GM12878 (cell line): Measurements from ENCODE around the gene SLC1A5. TPM values are rescaled to one million over a fixed set of nuclear protein-coding genes. Genes with fewer than 3 reads are reported as not detected.

ENCODE experiments used
- ATAC-seq: fragments of 200-7000 bp; cut with Tn5 transposase; 3 replicates; pipeline ENCODE4 v1.9.1; 2020; ENCODE audit warnings: mild to moderate bottlenecking, moderate library complexity
- BruUV-seq: library from RNA; stranded (reverse); fragments of 400-500 nt; replicated peaks from 2 replicates; lab custom pipeline; 2021; lab: Mats Ljungman, UMichigan
- CTCF ChIA-PET: fragments of 300-600 bp; sonication (Branson Sonifier 250); formaldehyde crosslinking; extraction: SDS; loops from one replicate; lab custom pipeline; 2021; ENCODE audit warnings: inconsistent platforms; lab: Yijun Ruan, JAX
- POLR2A ChIA-PET: fragments of 350-600 bp; formaldehyde crosslinking; extraction: SDS; loops from one replicate; lab custom pipeline; 2021; ENCODE audit warnings: inconsistent platforms; lab: Charles Lee
- RAD21 ChIA-PET: fragments of 300-600 bp; sonication (Branson Sonifier 250); formaldehyde crosslinking; loops from one replicate; lab custom pipeline; 2023; ENCODE audit warnings: antibody characterized with exemption; ENCODE audit not compliant: unreplicated experiment; lab: Charles Lee
- SMC1A ChIA-PET: fragments of 300-600 bp; sonication (Branson Sonifier 250); formaldehyde crosslinking; loops from one replicate; lab custom pipeline; 2023; ENCODE audit not compliant: unreplicated experiment, uncharacterized antibody; lab: Charles Lee
- DNase-seq: peaks from one replicate; pipeline ENCODE4 v3.0.0-alpha.2; 2011; ENCODE audit warnings: low read depth, low spot score
- FAIRE-seq: peaks from 3 replicates; lab custom pipeline; 2011; peaks lifted over from hg19 to GRCh38; lab: Jason Lieb, UNC
- H2AFZ ChIP-seq: 2 replicates; pipeline ENCODE4 v1.6.0; 2011; ENCODE audit warnings: low read depth, low read length, control low read depth; ENCODE audit not compliant: control insufficient read depth
- H3K27ac ChIP-seq: 2 replicates; pipeline ENCODE4 v1.5.1; 2011; ENCODE audit warnings: control low read depth; ENCODE audit not compliant: control insufficient read depth, insufficient read depth
- H3K27me3 ChIP-seq, 2 experiments: replicated peaks in 1 of 2; 2 replicates each; pipeline versions ENCODE4 v1.6.0 to v1.6.1; 2011; ENCODE audit warnings: low read length in 1 of 2; ENCODE audit not compliant: control insufficient read depth in 2 of 2, insufficient read depth in 2 of 2
- H3K36me3 ChIP-seq, 2 experiments: 2 replicates each; pipeline ENCODE4 v1.5.1; 2011; ENCODE audit warnings: low read length in 1 of 2; ENCODE audit not compliant: control insufficient read depth in 2 of 2, insufficient read depth in 2 of 2
- H3K4me1 ChIP-seq: 2 replicates; pipeline ENCODE4 v1.6.1; 2011; ENCODE audit warnings: mild to moderate bottlenecking, low read length, moderate library complexity, mixed read lengths; ENCODE audit not compliant: control insufficient read depth, insufficient read depth
- H3K4me2 ChIP-seq: 2 replicates; pipeline ENCODE4 v1.6.0; 2011; ENCODE audit warnings: control low read depth; ENCODE audit not compliant: control insufficient read depth, insufficient read depth
- H3K4me3 ChIP-seq: fragments of 200-600 bp; sonication (generic); 2 replicates; pipeline ENCODE4 v1.5.1; 2016
- H3K79me2 ChIP-seq: 2 replicates; pipeline ENCODE4 v1.6.0; 2011; ENCODE audit warnings: low read length; ENCODE audit not compliant: control insufficient read depth, insufficient read depth
- H3K9ac ChIP-seq: 2 replicates; pipeline ENCODE4 v1.8.0; 2011; ENCODE audit warnings: low read length, control low read depth, mixed read lengths; ENCODE audit not compliant: control insufficient read depth, insufficient read depth
- H3K9me3 ChIP-seq: replicated peaks from 3 replicates; pipeline ENCODE4 v1.5.1; 2011; ENCODE audit warnings: mild to moderate bottlenecking, low read length; ENCODE audit not compliant: control insufficient read depth, insufficient read depth
- H4K20me1 ChIP-seq: 2 replicates; pipeline ENCODE4 v1.6.0; 2011; ENCODE audit not compliant: control insufficient read depth, insufficient read depth
- EZH2 ChIP-seq: IDR thresholded peaks from 2 replicates; pipeline ENCODE4 v1.6.1; 2012; ENCODE audit warnings: low read depth, mild to moderate bottlenecking, control low read depth, inconsistent platforms, low read length, borderline replicate concordance; ENCODE audit not compliant: control insufficient read depth
- JUND ChIP-seq: IDR thresholded peaks from 2 replicates; pipeline ENCODE4 v1.6.1; 2012; ENCODE audit warnings: low read depth, mild to moderate bottlenecking, low read length, improper control_type of control experiment, moderate library complexity
- MTA2 ChIP-seq: fragments of 450-650 bp; IDR thresholded peaks from 2 replicates; pipeline ENCODE4 v1.6.1; 2016; ENCODE audit warnings: low read depth, mild to moderate bottlenecking, moderate library complexity
- NRF1 ChIP-seq: conservative IDR thresholded peaks from 2 replicates; pipeline ENCODE4 v1.6.1; 2011; ENCODE audit warnings: mild to moderate bottlenecking, low read depth, low read length, improper control_type of control experiment
- PAX8 ChIP-seq: fragments of 450-650 bp; IDR thresholded peaks from 2 replicates; pipeline ENCODE4 v1.6.1; 2017; ENCODE audit warnings: mild to moderate bottlenecking, moderate library complexity
- POLR2AphosphoS2 ChIP-seq: IDR thresholded peaks from 2 replicates; pipeline ENCODE4 v1.6.1; 2011; ENCODE audit warnings: low read depth, mild to moderate bottlenecking, low read length, improper control_type of control experiment, moderate library complexity
- TCF12 ChIP-seq: IDR thresholded peaks from 2 replicates; pipeline ENCODE4 v1.6.1; 2011; ENCODE audit warnings: low read depth, mild to moderate bottlenecking, low read length
- WGBS: methylation state at CpG from one replicate; pipeline ENCODE4 v1.1.6; 2016; ENCODE audit warnings: low lambda C conversion rate; ENCODE audit not compliant: insufficient replicate concordance, insufficient coverage; ENCODE audit errors: missing lambda C conversion rate; 5-methylcytosine and 5-hydroxymethylcytosine counted together
- in situ Hi-C: fragments of 300-500 bp; cut with MboI; formaldehyde crosslinking; loops from 9 replicates; pipeline ENCODE4 v1.14.3; 2018; ENCODE audit warnings: mixed read lengths
- intact Hi-C: fragments of 100-400 bp; cut with micrococcal nuclease; formaldehyde crosslinking; loops from one replicate; pipeline ENCODE4 v1.14.2; 2022; ENCODE audit not compliant: unreplicated experiment
- polyA plus RNA-seq, 11 experiments: library from polyadenylated mRNA; depleted of rRNA in 4 of 11; unstranded in 6 of 11; stranded (reverse) in 5 of 11; fragments of >200 nt; fragmentation: Nextera tagmentation in 4 of 11; fragmentation: Illumina TruSeq in 1 of 11; extraction: Ambion mirVana in 4 of 11; extraction: Trizol in 1 of 11; gene quantifications; 1 replicate in 1 of 11; 2 replicates in 10 of 11; pipeline versions ENCODE4 v1.2.1 to v1.2.3, GENCODE V29; 2011 to 2016; ENCODE audit warnings: inconsistent platforms in 2 of 11, missing spikeins in 2 of 11, low read depth in 1 of 11
- total RNA-seq, 4 experiments: library from RNA; depleted of rRNA in 3 of 4; stranded (reverse); fragments of >200 nt in 3 of 4; fragmentation: Illumina TruSeq in 1 of 4; extraction: Trizol in 1 of 4; gene quantifications; 2 replicates each; pipeline versions ENCODE4 v1.2.1 to v1.2.3, GENCODE V29; 2013 to 2021
- TF ChIP-seq, protein P1 (sequence below): IDR thresholded peaks from 2 replicates; pipeline ENCODE4 v1.6.1; 2012; ENCODE audit warnings: low read depth, low read length, improper control_type of control experiment

SLC1A5 gene
- total and polyA plus RNA-seq, 10 of the 15 experiments (the other 5 are each of a cell fraction or from before 2014, with no cell fraction given) = 9.1 to 129 (median 60.9) TPM

DNA sequence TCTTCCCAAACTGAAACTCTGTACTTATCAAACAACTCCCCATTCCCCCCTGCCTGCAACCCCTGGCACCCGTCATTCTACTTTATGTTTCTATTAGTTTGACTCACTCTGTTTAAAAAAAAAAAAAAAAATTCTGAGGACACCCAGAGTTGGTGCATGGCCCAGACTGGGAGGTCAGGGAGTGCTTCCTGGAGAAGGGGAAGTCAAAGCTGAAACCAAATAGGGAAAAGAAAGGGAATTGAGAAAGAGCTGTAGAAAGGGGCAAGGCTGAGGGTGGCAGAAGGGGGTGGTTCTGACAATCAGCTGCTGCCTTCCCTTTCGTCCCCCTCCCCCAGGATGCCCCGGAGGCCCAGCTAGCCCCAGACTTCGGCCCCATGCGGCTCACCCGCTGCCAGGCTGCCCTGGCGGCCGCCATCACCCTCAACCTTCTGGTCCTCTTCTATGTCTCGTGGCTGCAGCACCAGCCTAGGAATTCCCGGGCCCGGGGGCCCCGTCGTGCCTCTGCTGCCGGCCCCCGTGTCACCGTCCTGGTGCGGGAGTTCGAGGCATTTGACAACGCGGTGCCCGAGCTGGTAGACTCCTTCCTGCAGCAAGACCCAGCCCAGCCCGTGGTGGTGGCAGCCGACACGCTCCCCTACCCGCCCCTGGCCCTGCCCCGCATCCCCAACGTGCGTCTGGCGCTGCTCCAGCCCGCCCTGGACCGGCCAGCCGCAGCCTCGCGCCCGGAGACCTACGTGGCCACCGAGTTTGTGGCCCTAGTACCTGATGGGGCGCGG lies 33.1 kb downstream of the SLC1A5 start:
- DNase-seq (no peak), FAIRE-seq (no peak), ATAC-seq (no peak)
- POLR2A ChIA-PET = interaction anchor here (0.7 kb wide), 1 partner anchor 391 kb away, joined by 3 read pairs; no protein-coding TSS in a partner anchor
- no peak overlapping the region for H3K4me3 ChIP-seq
- H3K79me2 ChIP-seq = no peaks in the 10 kb centered on the region
- CTCF ChIA-PET = interaction anchor here (0.6 to 8.9 kb wide), 12 partner anchors 12 to 226 kb away, joined by 3 to 134 read pairs (median 7); partner anchors contain the start of gene DACT3
- no peak overlapping the region for H3K4me2 ChIP-seq
- 89% methylated on average over 26 of the region's 39 CpGs for WGBS
- H4K20me1 ChIP-seq = no peaks in the 10 kb centered on the region; the same call in 1 of the 2 replicates
- in situ Hi-C loops = no loop called here
- H3K36me3 ChIP-seq = no peaks in the 10 kb centered on the region; a peak in 1 of 4 replicates
- intact Hi-C loops = no loop called here
- no peaks in the 10 kb centered on the region for H3K9me3 ChIP-seq
- H3K9ac ChIP-seq = no peak overlapping the region
- no peaks in the 10 kb centered on the region for H3K27me3 ChIP-seq
- RAD21 ChIA-PET = interaction anchor here (0.7 to 1.7 kb wide), 4 partner anchors 85 to 228 kb away, joined by 3 to 6 read pairs (median 4); no protein-coding TSS in a partner anchor
- SMC1A ChIA-PET = interaction anchor here (0.6 to 1.2 kb wide), 3 partner anchors 53 to 230 kb away, joined by 3 read pairs; no protein-coding TSS in a partner anchor
- no peak overlapping the region for H3K27ac ChIP-seq
- H3K4me1 ChIP-seq = no peaks in the 10 kb centered on the region
- TF ChIP-seq NRF1 (no peak), PAX8 (no peak), JUND (no peak), MTA2 (no peak), POLR2AphosphoS2 (no peak), TCF12 (no peak), EZH2 (no peak)
- TF ChIP-seq, protein P1, sequence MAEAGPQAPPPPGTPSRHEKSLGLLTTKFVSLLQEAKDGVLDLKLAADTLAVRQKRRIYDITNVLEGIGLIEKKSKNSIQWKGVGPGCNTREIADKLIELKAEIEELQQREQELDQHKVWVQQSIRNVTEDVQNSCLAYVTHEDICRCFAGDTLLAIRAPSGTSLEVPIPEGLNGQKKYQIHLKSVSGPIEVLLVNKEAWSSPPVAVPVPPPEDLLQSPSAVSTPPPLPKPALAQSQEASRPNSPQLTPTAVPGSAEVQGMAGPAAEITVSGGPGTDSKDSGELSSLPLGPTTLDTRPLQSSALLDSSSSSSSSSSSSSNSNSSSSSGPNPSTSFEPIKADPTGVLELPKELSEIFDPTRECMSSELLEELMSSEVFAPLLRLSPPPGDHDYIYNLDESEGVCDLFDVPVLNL = no peak
- BruUV-seq = no TSS peak
- no peak overlapping the region for H2AFZ ChIP-seq
